Esophagus squamous epithelium (tissue), 5 donors: ENCODE results near the gene ZFP62. TPM values are rescaled to one million over a fixed set of nuclear protein-coding genes. Genes with fewer than 3 reads are reported as not detected.

Experiments used
- DNase-seq: peaks from one replicate; lab custom pipeline; 2025; lab: John Stamatoyannopoulos, UW
- H3K27ac ChIP-seq, 4 donors: fragments of 200-600 bp; sonication (generic); one replicate each; pipeline ENCODE4 v1.5.1; 2016 to 2019; ENCODE audit warnings: mild to moderate bottlenecking in 1 of 4
- H3K27me3 ChIP-seq, 4 donors: fragments of 200-600 bp; sonication (generic); 1 replicate in 3 of 4; 2 replicates in 1 of 4; pipeline versions ENCODE4 v1.5.1 to v1.6.0; 2017 to 2021; ENCODE audit warnings: antibody characterized with exemption in 1 of 4
- H3K36me3 ChIP-seq, 3 donors: fragments of 200-600 bp; sonication (generic); one replicate each; pipeline ENCODE4 v1.5.1; 2016 to 2019
- H3K4me1 ChIP-seq, 3 donors: fragments of 200-600 bp; sonication (generic); one replicate each; pipeline ENCODE4 v1.5.1; 2017 to 2019
- H3K4me3 ChIP-seq, 4 donors: fragments of 200-600 bp; sonication (generic); 1 replicate in 3 of 4; 2 replicates in 1 of 4; pipeline ENCODE4 v1.5.1; 2016 to 2019; ENCODE audit warnings: mild to moderate bottlenecking in 2 of 4, moderate library complexity in 1 of 4
- H3K9me3 ChIP-seq, 3 donors: fragments of 200-600 bp; sonication (generic); one replicate each; pipeline ENCODE4 v1.5.1; 2016 to 2019
- POLR2A ChIP-seq, 4 donors: fragments of 450-650 bp; IDR thresholded peaks; one replicate each; pipeline ENCODE4 v1.6.1; 2017; ENCODE audit warnings: antibody characterized with exemption in 4 of 4, mild to moderate bottlenecking in 4 of 4, moderate library complexity in 3 of 4
- WGBS, 2 donors: methylation state at CpG; one replicate each; pipeline ENCODE4 v1.1.5; 2018; 5-methylcytosine and 5-hydroxymethylcytosine counted together
- intact Hi-C: fragments of 100-400 bp; cut with DNase I; formaldehyde crosslinking; loops from one replicate; pipeline ENCODE4 v1.15.0; 2022
- total RNA-seq, 4 donors: library from RNA; depleted of rRNA; stranded (reverse); fragments of >200 nt; gene quantifications; one replicate each; pipeline ENCODE4 v1.1.0, GENCODE V29; 2016
- TF ChIP-seq, protein P1 (sequence below), 6 experiments: fragments of 450-650 bp in 4 of 6; fragments of 200-600 bp in 2 of 6; sonication (generic) in 2 of 6; IDR thresholded peaks; one replicate each; pipeline ENCODE4 v1.5.1; 2016 to 2019; ENCODE audit warnings: antibody characterized with exemption in 6 of 6, mild to moderate bottlenecking in 4 of 6, moderate library complexity in 4 of 6
- donor health status: DM: yes; HTN: yes; CAD: no.

ZFP62 gene
- total RNA-seq, 4 donors from 2014 or later = 8.9 to 32.6 (median 19.2) TPM

- H3K27me3 ChIP-seq = no peaks in the 10 kb centered on the region
- H3K4me1 ChIP-seq = peaks cover 62 to 89% (median 63%) of the 10 kb centered on the region in 3 donors
- peak overlapping the region; percentile 96 to 99 (median 98) for H3K27ac ChIP-seq
- intact Hi-C loops = no loop called here
- peaks cover 0 to 5% (median 0%) of the 10 kb centered on the region in 3 donors for H3K36me3 ChIP-seq
- 32 to 52% methylated on average over 4 to 5 of the region's 5 CpGs for WGBS, 2 donors
- DNase-seq = no peak
- no peaks in the 10 kb centered on the region for H3K9me3 ChIP-seq
- TF ChIP-seq, protein P1, sequence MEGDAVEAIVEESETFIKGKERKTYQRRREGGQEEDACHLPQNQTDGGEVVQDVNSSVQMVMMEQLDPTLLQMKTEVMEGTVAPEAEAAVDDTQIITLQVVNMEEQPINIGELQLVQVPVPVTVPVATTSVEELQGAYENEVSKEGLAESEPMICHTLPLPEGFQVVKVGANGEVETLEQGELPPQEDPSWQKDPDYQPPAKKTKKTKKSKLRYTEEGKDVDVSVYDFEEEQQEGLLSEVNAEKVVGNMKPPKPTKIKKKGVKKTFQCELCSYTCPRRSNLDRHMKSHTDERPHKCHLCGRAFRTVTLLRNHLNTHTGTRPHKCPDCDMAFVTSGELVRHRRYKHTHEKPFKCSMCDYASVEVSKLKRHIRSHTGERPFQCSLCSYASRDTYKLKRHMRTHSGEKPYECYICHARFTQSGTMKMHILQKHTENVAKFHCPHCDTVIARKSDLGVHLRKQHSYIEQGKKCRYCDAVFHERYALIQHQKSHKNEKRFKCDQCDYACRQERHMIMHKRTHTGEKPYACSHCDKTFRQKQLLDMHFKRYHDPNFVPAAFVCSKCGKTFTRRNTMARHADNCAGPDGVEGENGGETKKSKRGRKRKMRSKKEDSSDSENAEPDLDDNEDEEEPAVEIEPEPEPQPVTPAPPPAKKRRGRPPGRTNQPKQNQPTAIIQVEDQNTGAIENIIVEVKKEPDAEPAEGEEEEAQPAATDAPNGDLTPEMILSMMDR (IDR thresholded peaks at IDR 0.05) = no peak
- TF ChIP-seq POLR2A (IDR thresholded peaks at IDR 0.05) = no peak
- H3K4me3 ChIP-seq = peak overlapping the region in 3 of 4 donors; percentile 74 to 78 (median 77)
These were observed 52.5 kb downstream of the ZFP62 start for GRCh38 chr5:180808461-180809000.

- H3K4me1 ChIP-seq = peaks cover 65 to 91% (median 66%) of the 10 kb centered on the region in 3 donors
- TF ChIP-seq POLR2A (IDR thresholded peaks at IDR 0.05) = no peak
- TF ChIP-seq, protein P1 (IDR thresholded peaks at IDR 0.05) = no peak
- no peak for DNase-seq
- no peaks in the 10 kb centered on the region for H3K27me3 ChIP-seq
- intact Hi-C loops = no loop called here
- WGBS, 2 donors = 23 to 26% methylated on average over 6 of the region's 6 CpGs
- peak overlapping the region in 3 of 4 donors; percentile 74 to 78 (median 77) for H3K4me3 ChIP-seq
- no peaks in the 10 kb centered on the region for H3K9me3 ChIP-seq
- H3K36me3 ChIP-seq = peaks cover 0 to 5% (median 0%) of the 10 kb centered on the region in 3 donors
- H3K27ac ChIP-seq = peak overlapping the region; percentile 96 to 99 (median 98)
These were observed 53.2 kb downstream of the ZFP62 start for GRCh38 chr5:180807654-180808414.

DNA sequence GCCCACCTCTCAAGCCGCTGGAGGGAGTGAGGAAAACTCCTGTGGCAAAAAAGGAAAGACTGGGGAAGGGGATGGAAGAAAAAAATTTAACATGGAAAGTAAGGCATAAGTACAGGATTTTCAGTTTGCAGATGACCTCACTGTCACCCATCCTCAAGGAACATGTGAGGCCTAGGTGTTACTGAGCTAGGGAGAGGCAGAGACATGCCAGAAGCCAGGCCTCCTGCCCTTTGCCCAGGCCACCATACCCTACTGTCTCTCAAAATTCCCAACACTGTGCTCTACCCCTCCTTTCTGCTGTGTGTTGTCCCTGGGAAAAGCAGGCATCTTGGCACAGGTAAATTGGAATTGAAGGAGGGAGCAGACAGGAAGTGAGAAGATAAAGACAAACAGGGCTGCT, 54.0 kb downstream of the ZFP62 start:
- WGBS, 2 donors = 78 to 89% methylated on average over 1 of the region's 1 CpG
- intact Hi-C loops = no loop called here
- H3K4me1 ChIP-seq = peaks cover 63 to 83% (median 65%) of the 10 kb centered on the region in 3 donors
- no peak for TF ChIP-seq POLR2A (IDR thresholded peaks at IDR 0.05)
- TF ChIP-seq, protein P1 (IDR thresholded peaks at IDR 0.05) = no peak
- peak overlapping the region in 2 of 4 donors; percentile 74 to 78 for H3K4me3 ChIP-seq
- H3K9me3 ChIP-seq = no peaks in the 10 kb centered on the region
- H3K36me3 ChIP-seq = peaks cover 0 to 5% (median 0%) of the 10 kb centered on the region in 3 donors
- H3K27me3 ChIP-seq = no peaks in the 10 kb centered on the region
- no peak for DNase-seq
- peak overlapping the region; percentile 96 to 99 (median 98) for H3K27ac ChIP-seq

DNA sequence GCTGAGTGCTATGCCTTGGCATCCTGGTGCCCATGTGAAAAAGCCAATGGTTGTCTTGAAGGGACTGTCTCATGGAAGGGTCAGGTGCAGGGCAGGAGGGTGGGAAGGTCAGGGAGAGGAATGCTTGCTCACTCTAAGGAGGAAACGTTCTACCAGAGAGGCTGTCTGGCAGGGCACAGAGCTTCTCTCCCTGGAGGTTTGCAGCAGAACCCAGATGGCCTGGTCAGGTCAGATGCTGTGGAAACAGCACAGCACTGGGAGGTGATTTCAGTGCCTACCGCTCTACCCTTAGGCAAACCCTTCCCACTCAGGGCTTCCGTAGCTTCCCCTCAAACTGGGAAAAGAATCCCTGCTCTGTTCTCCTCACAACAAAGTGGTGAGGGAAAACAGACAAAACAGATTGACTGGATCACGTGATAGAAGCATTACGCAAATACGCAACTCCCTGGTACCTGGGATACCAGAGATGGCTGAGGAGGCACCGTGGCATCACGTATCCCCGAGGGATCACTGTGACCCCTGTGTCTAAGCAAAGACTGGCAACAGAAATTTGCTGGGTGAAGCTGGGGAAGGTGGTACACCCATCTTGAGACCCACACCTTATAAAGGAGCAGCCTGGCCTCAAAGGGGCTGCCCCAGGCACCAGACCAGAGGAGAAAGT, 54.6 kb downstream of the ZFP62 start:
- 48 to 70% methylated on average over 6 to 9 of the region's 9 CpGs for WGBS, 2 donors
- intact Hi-C loops = no loop called here
- H3K9me3 ChIP-seq = no peaks in the 10 kb centered on the region
- H3K36me3 ChIP-seq = peaks cover 0 to 5% (median 0%) of the 10 kb centered on the region in 3 donors
- DNase-seq = no peak
- peak overlapping the region; percentile 96 to 99 (median 98) for H3K27ac ChIP-seq
- H3K4me3 ChIP-seq = peak overlapping the region in 2 of 4 donors; percentile 74 to 78
- H3K4me1 ChIP-seq = peaks cover 62 to 83% (median 65%) of the 10 kb centered on the region in 3 donors
- H3K27me3 ChIP-seq = no peaks in the 10 kb centered on the region
- TF ChIP-seq, protein P1 (IDR thresholded peaks at IDR 0.05) = no peak
- TF ChIP-seq POLR2A (IDR thresholded peaks at IDR 0.05) = peak in 1 of 4 donors; percentile 22
